Kidney glomerular epithelial cell (primary cell): Measurements from ENCODE around the gene OR2B3.
A peak's percentile ranks its signal among the peaks of the same experiment; 100 is the strongest.
"Not testable (repeated sequence)": the region's sequence is repeated elsewhere in the genome, so short reads cannot be mapped to it uniquely, and the experiment has no call there.

Experiments
- DNase-seq: peaks from one replicate; lab custom pipeline; 2025; lab: John Stamatoyannopoulos, UW

Gene OR2B3

GRCh38 chr6:29087213-29087612 is at the start of gene OR2B3:
TSS of gene OR2B3 (minus strand) at chr6:29087313. CDS start at chr6:29087248, 65 bp downstream.
- no peak for DNase-seq

GRCh38 chr6:29131691-29132090 is 44.6 kb upstream of the OR2B3 start:
- no peak for DNase-seq

- no peak for DNase-seq
Observed at GRCh38 chr6:29130644-29131043, 43.5 kb upstream of the OR2B3 start.

DNA sequence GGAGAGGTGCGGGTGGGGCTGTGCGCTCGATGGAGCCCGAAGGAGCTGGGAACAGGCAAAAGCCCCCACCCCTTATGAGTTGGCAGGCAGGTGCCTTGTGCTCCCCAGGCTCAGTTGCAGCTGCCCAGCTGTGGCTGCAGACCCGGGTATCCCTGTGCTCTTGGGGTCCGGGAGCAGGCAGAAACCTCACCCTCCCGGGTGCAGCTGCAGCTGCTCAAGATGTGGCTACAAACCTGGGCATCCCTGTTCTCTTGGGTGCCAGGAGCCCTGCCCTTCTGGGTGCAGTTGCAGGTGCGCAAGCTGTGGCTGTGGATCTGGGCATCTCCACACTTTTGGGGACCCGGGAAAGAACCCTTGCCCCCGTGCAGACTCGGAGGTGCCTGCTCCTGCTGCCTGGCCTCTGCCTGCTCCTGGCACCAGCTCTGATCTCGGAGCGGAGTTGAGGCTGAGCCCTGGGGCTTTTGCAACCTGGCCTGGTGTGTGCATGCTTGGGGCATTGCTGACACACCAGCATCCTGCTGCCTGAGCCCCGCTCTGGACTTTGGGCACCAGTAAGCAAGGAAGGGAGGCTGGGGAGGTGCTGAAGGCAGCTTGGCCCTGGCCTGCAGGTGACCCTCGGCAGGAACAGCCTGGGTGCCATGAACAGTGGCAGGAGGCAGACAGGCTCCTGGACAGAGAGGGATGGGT is 42.4 kb upstream of the OR2B3 start:
- DNase-seq: no peak

GRCh38 chr6:29114964-29115363 is 27.9 kb upstream of the OR2B3 start:
- DNase-seq: not testable (repeated sequence)

DNA sequence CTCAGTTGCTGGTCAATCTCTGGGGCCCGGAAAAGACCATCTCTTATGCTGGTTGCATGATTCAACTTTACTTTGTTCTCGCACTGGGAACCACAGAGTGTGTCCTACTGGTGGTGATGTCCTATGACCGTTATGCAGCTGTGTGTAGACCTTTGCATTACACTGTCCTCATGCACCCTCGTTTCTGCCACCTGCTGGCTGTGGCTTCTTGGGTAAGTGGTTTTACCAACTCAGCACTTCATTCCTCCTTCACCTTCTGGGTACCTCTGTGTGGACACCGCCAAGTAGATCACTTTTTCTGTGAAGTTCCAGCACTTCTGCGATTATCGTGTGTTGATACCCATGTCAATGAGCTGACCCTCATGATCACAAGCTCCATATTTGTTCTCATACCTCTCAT is 25.0 kb upstream of the OR2B3 start:
- DNase-seq: no peak

DNA sequence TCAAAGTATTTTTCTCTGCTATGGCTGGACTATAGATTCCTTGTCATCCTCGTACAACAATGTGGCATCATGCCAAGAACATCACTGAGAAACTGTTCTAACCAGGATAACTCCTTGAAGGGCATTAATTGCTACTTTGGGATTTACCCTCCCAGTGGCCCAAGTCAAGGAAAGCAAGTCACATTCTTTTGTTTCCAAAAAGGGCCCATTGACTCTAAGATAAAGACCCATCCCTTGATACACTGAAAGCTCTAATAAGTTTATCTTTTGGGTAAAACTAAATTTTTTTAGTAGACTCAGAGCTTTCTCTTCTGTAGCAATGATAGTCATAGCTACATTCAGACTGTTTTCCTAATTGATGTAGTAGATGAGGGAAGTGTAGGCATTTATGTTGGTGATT is 20.6 kb upstream of the OR2B3 start, which contains the start of gene OR2J3:
OR2J3 (plus strand) TSS at position 301 of the 400 bp plus-strand sequence. CDS start 3,833 bp downstream, outside the sequence.
- no peak for DNase-seq

- DNase-seq: no peak
Observed at GRCh38 chr6:29099190-29099589, 12.1 kb upstream of the OR2B3 start, which contains the start of gene OR2J1. TSS of gene OR2J1 (plus strand) at chr6:29099490. CDS start at chr6:29100943, 1,453 bp downstream.

GRCh38 chr6:29097803-29098202 is 10.7 kb upstream of the OR2B3 start:
- no peak for DNase-seq

DNA sequence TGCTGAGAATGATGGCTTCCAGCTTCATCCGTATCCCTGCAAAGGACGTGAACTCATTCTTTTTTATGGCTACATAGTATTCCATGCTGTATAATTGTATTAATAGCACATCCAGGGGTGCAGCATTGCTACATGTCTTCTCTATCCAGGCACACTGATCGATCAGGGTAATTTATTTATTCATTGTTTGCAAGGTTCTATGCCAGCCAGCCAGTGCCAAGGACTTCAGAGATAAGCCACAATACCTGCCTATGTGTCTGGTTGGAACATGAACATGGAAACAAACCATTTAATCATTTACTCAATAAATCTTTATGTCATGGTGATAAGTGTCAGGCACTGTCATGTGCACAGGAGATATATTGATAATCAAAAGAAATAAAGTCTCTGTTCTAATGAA is 5.8 kb upstream of the OR2B3 start:
- DNase-seq: no peak

DNA sequence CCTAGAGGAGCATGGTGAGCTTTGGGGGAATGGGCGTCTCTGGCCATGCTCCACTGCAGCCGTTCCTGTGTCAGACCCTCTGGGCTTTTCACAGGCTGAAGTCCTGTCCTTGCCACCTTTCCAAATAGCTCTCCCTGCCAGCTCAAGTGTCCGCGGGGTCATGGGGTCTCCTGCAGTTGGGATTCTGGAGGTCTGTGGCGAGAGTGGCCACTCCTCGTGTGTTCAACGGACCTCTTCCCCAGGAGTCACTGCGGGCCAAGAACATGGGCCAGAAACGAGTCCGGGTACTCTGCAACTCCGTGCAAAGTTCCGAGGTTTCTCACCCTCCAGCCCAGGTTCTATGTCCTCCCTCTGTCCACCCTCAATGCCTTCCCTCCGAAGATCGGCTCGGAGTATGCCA is 4.7 kb downstream of the OR2B3 start:
- DNase-seq: no peak

- DNase-seq: no peak
Observed at GRCh38 chr6:29081312-29081711, 5.8 kb downstream of the OR2B3 start.

DNA sequence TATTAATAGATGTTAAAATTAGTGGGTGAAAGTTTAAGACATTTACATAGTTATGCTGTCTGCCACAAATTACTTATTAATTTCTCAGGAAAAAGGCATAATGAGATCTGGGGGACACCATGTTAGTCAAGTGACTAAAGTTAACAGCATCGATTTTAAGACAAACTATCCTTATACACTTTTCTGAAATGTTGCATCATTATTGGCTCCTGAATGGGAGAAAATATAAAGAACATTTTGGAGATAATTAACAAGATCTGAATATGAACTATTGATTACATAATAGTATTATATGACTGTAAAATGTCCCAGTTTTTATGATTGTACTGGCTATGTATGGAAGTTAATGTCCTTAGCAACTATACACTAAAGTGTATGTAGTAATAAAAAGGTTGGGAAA is 7.9 kb downstream of the OR2B3 start:
- no peak for DNase-seq

DNA sequence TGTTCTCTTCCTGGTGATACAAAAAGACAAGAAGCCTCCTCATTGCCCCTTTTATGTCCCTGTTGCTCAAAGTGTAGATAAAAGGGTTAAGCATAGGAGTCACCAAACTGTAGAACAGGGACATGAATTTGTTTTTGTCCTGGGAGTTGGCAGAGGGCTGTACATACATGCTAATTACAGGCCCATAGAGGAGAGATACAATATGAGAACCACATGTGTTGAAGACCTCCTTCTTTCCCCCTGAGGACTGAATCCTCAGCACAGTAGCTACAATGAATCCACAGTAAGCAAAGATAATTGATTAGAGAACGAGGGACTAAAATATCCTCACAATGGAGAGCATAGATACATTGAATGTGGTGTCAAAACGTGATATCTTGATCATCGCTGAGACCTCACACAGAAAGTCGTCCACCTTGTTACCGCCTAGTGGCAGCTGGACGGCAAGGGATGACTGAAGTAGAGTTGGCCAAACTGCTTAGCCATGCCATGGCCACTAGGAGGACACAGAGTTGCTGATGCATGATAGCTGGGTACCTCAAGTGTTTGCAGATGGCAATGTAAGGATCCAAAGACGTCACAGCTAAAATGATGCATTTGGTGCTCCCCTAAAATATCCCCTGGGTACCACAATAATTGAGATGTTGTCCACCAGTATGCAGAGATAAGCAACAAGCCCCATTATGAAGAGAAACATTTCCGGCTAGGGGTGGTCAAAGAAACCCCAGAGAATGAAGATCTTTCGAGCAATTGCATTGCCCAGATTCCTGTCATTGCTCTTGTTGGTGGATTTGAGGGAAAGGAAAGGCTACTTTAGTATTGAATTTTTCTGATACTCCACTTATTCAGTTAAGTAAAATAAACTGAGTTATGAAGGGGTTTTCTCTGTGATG is 15.0 kb downstream of the OR2B3 start:
- DNase-seq: peak; percentile 37

- no peak for DNase-seq
Observed at GRCh38 chr6:29051680-29052079, 35.4 kb downstream of the OR2B3 start.

DNA sequence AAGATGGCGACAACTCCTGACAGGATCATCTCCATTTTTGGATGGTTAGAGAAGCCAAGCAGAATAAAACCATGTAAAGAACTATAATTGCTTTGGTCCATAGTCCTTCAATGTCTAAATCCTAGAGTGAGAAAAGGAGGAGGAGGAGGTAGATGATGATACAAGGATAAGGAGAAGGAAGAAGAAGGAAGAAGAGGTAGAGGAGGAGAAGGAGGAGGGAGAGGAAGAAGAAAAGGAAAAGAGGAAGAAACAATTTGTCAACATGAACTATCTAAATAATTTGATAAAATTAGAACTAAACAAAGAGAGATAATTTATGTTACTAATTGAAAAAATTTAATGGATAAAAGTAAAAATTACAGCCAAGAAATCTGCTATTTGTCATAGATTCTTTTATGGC is 42.0 kb downstream of the OR2B3 start, which contains the start of gene OR2W1:
OR2W1 (minus strand) TSS at position 101 of the 400 bp plus-strand sequence; CDS start at position 101, 0 bp downstream.
- DNase-seq: no peak
